Mesodermal cell (in vitro differentiated cells): ENCODE results near the gene PRUNE2. TPM values are rescaled to one million over a fixed set of nuclear protein-coding genes. Genes with fewer than 3 reads are reported as not detected.
"Not testable (repeated sequence)": the region's sequence is repeated elsewhere in the genome, so short reads cannot be mapped to it uniquely, and the experiment has no call there.

Source experiments
- H3K27ac ChIP-seq: 2 replicates; pipeline ENCODE4 v1.7.0; 2013; ENCODE audit warnings: mild to moderate bottlenecking, low read depth, low read length, moderate library complexity; ENCODE audit not compliant: severe bottlenecking
- H3K36me3 ChIP-seq: 2 replicates; pipeline ENCODE4 v1.7.1; 2013; ENCODE audit warnings: mild to moderate bottlenecking, low read length, moderate library complexity; ENCODE audit not compliant: control insufficient read depth, insufficient read depth
- H3K4me1 ChIP-seq: one replicate; pipeline ENCODE4 v1.7.1; 2013; ENCODE audit warnings: mild to moderate bottlenecking, low read length; ENCODE audit not compliant: insufficient read depth, control insufficient read depth, poor library complexity, severe bottlenecking
- H3K4me3 ChIP-seq: 2 replicates; pipeline ENCODE4 v1.7.0; 2013; ENCODE audit warnings: low read length, control low read depth, mild to moderate bottlenecking; ENCODE audit not compliant: insufficient read depth, poor library complexity, severe bottlenecking; ENCODE audit errors: extremely low read depth
- H3K9me3 ChIP-seq: 2 replicates; pipeline ENCODE4 v1.7.1; 2013; ENCODE audit warnings: mild to moderate bottlenecking, low read length, moderate library complexity; ENCODE audit not compliant: control insufficient read depth
- WGBS, 2 experiments: methylation state at CpG; one replicate each; pipeline ENCODE4 v1.1.5; 2013; ENCODE audit warnings: missing lambda C conversion rate in 2 of 2; ENCODE audit not compliant: insufficient coverage in 2 of 2; 5-methylcytosine and 5-hydroxymethylcytosine counted together
- polyA plus RNA-seq, 2 experiments: library from polyadenylated mRNA; stranded (reverse); fragments of 50-300 nt; gene quantifications; one replicate each; pipeline ENCODE4 v1.2.3, GENCODE V29; 2013

The PRUNE2 gene
- polyA plus RNA-seq (2013, experiment 1 of 2), result 3.2 TPM
- polyA plus RNA-seq (2013, experiment 2 of 2), result 5.0 TPM

DNA sequence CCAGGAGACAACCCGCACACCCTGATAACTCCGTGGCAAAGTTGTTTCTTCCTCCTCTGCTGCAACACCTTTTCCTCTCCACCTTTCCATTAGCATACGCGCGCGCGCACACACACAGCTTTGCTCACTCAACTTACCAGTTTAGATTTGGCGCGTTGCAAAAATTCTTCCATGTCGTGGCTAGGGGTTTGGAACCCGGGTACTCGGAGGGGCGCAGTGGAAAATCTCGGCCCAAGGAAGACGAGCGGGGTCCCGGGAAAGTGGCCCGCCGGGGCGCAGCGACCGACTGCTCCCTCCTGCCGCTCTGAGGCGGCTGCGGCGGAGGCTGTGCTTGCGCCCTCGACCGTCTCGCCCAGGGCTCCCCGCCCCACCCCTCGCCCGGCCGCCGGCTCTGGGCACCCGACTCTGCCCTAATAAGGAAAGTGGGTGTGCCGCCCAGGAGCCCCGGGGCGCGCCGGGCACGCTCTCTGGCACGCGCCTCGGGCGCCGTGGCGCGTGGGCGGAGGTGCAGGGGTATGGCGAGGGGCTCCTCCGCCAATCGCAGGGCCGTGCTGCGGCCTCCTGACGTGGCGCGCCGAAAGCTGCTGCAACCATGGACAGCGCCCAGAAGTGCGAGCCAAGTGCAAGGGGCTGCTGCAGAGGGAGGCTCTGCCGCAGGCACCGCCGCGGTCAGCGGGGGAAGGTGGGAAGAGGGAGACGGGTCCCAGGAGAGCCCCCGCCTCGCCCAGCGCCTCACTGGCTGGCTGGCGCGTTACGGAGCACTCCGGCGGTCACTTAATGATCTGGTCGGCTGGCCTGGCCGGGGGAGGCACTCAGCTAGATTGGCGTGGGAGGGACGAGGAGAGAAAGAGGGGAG, at the start of gene PRUNE2:
Gene PRUNE2, minus strand, starts transcription at position 324 of the 856 bp plus-strand sequence. Its CDS starts 151 bp downstream, at position 173.
- Histone ChIP-seq H3K36me3 (no peaks in the 10 kb centered on the region), H3K9me3 (no peaks in the 10 kb centered on the region), H3K27ac (no peak within 1 kb of the TSS), H3K4me3 (peak within 1 kb of the TSS; percentile 43), H3K4me1 (peaks cover 17% of the 10 kb centered on the region)
- 1% methylated on average over 57 to 77 of the region's 79 CpGs for WGBS, 2 experiments

DNA sequence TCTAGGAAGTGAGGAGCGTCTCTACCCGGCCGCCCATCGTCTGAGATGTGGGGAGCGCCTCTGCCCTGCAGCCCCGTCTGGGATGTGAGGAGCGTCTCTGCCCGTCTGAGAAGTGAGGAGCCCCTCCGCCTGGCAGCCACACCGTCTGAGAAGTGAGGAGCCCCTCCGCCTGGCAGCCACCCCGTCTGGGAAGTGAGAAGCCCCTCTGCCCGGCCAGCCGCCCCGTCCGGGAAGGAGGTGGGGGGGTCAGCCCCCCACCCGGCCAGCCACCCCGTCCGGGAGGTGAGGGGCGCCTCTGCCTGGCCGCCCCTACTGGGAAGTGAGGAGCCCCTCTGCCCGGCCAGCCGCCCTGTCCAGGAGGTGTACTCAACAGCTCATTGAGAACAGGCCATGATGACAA, 49.5 kb upstream of the PRUNE2 start:
- H3K36me3 ChIP-seq, H3K4me3 ChIP-seq, H3K9me3 ChIP-seq, H3K27ac ChIP-seq, H3K4me1 ChIP-seq: not testable (repeated sequence)
- WGBS, 2 experiments, result 91 to 96% methylated on average over 9 to 14 of the region's 23 CpGs

- no peaks in the 10 kb centered on the region for H3K9me3 ChIP-seq
- 56 to 100% methylated on average over 1 to 2 of the region's 4 CpGs for WGBS, 2 experiments
- no peaks in the 10 kb centered on the region for H3K36me3 ChIP-seq
- no peak overlapping the region for H3K27ac ChIP-seq
- H3K4me3 ChIP-seq, result no peak overlapping the region
- H3K4me1 ChIP-seq, result no peaks in the 10 kb centered on the region
Measured at GRCh38 chr9:76949865-76950264, 44.0 kb upstream of the PRUNE2 start.

GRCh38 chr9:76944011-76944410, 38.1 kb upstream of the PRUNE2 start:
- 83 to 100% methylated on average over 2 of the region's 2 CpGs for WGBS, 2 experiments
- Histone ChIP-seq H3K36me3 (no peaks in the 10 kb centered on the region), H3K9me3 (no peaks in the 10 kb centered on the region), H3K27ac (no peak overlapping the region), H3K4me1 (no peaks in the 10 kb centered on the region), H3K4me3 (no peak overlapping the region)

- 86 to 100% methylated on average over 2 of the region's 5 CpGs for WGBS, 2 experiments
- Histone ChIP-seq H3K27ac (no peak overlapping the region), H3K4me3 (no peak overlapping the region), H3K9me3 (no peaks in the 10 kb centered on the region), H3K36me3 (no peaks in the 10 kb centered on the region), H3K4me1 (no peaks in the 10 kb centered on the region)
Measured at GRCh38 chr9:76943054-76943453, 37.1 kb upstream of the PRUNE2 start.

GRCh38 chr9:76932757-76933156, 26.8 kb upstream of the PRUNE2 start:
- no peak overlapping the region for H3K4me3 ChIP-seq
- H3K9me3 ChIP-seq, result no peaks in the 10 kb centered on the region
- 82 to 94% methylated on average over 1 to 2 of the region's 2 CpGs for WGBS, 2 experiments
- no peaks in the 10 kb centered on the region for H3K4me1 ChIP-seq
- no peaks in the 10 kb centered on the region for H3K36me3 ChIP-seq
- no peak overlapping the region for H3K27ac ChIP-seq

GRCh38 chr9:76932265-76932664, 26.4 kb upstream of the PRUNE2 start:
- Histone ChIP-seq H3K36me3 (no peaks in the 10 kb centered on the region), H3K9me3 (no peaks in the 10 kb centered on the region), H3K27ac (no peak overlapping the region), H3K4me3 (no peak overlapping the region), H3K4me1 (no peaks in the 10 kb centered on the region)
- 89 to 100% methylated on average over 1 of the region's 1 CpG for WGBS, 2 experiments

GRCh38 chr9:76927540-76928240, 21.8 kb upstream of the PRUNE2 start:
- Histone ChIP-seq H3K27ac (no peak overlapping the region), H3K36me3 (no peaks in the 10 kb centered on the region), H3K4me3 (no peak overlapping the region), H3K4me1 (no peaks in the 10 kb centered on the region), H3K9me3 (peaks cover 5% of the 10 kb centered on the region)
- WGBS, 2 experiments, result 83 to 92% methylated on average over 2 to 4 of the region's 5 CpGs

- 90 to 95% methylated on average over 3 to 6 of the region's 6 CpGs for WGBS, 2 experiments
- Histone ChIP-seq H3K27ac (no peak overlapping the region), H3K36me3 (no peaks in the 10 kb centered on the region), H3K4me3 (no peak overlapping the region), H3K9me3 (peaks cover 5% of the 10 kb centered on the region), H3K4me1 (no peaks in the 10 kb centered on the region)
Measured at GRCh38 chr9:76926846-76927245, 20.9 kb upstream of the PRUNE2 start.

- Histone ChIP-seq H3K36me3 (no peaks in the 10 kb centered on the region), H3K4me1 (no peaks in the 10 kb centered on the region), H3K27ac (no peak overlapping the region), H3K9me3 (peaks cover 5% of the 10 kb centered on the region), H3K4me3 (no peak overlapping the region)
- 91 to 100% methylated on average over 3 of the region's 4 CpGs for WGBS, 2 experiments
Measured at GRCh38 chr9:76926324-76926741, 20.4 kb upstream of the PRUNE2 start.

DNA sequence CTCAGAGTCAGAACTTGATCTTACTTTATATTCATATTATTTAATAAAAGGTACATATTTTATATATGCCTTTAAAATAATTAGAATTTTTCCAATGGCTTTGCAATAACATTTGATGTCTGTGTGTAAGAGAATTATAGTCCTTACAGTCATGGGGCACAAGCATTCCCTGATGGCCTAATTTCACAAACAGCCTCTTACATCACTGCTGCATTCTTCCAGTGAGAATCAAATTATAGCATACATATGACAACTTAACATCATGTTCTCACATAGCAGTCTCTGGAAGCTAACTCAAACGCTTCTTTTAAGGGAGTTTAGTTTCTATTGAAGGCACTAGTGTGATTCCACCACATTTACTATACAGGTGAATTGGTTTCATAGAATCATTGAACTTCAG, 15.3 kb upstream of the PRUNE2 start:
- Histone ChIP-seq H3K4me3 (no peak overlapping the region), H3K36me3 (no peaks in the 10 kb centered on the region), H3K27ac (no peak overlapping the region), H3K9me3 (peaks cover 5% of the 10 kb centered on the region), H3K4me1 (no peaks in the 10 kb centered on the region)
- WGBS, 2 experiments, result no CpG with 5 or more reads among the region's 1 CpG
